ENCODE results near the gene CD69.

Gene CD69

GRCh38 chr12:9781360-9781759, 20.7 kb upstream of the CD69 start:
- no peak for DNase-seq (ENCODE audit: low read depth, low spot score)

GRCh38 chr12:9779209-9779608, 18.5 kb upstream of the CD69 start:
- no peak for DNase-seq (ENCODE audit: low read depth, low spot score)

- no peak for DNase-seq (ENCODE audit: low read depth, low spot score)
These were observed 16.1 kb upstream of the CD69 start for GRCh38 chr12:9776781-9777180.

GRCh38 chr12:9773216-9773877, 12.6 kb upstream of the CD69 start:
- DNase-seq (ENCODE audit: low read depth, low spot score): no peak

- no peak for DNase-seq (ENCODE audit: low read depth, low spot score)
These were observed 2.3 kb upstream of the CD69 start for GRCh38 chr12:9763025-9763424.

GRCh38 chr12:9762369-9762768, 1.7 kb upstream of the CD69 start:
- DNase-seq (ENCODE audit: low read depth, low spot score): no peak

- DNase-seq (ENCODE audit: low read depth, low spot score): no peak
These were observed 699 bp upstream of the CD69 start for GRCh38 chr12:9761419-9761781.

GRCh38 chr12:9760120-9760519, 581 bp downstream of the CD69 start:
- DNase-seq (ENCODE audit: low read depth, low spot score): no peak

- DNase-seq (ENCODE audit: low read depth, low spot score): no peak
These were observed 1.0 kb downstream of the CD69 start for GRCh38 chr12:9759694-9760093.

GRCh38 chr12:9758119-9758518, 2.6 kb downstream of the CD69 start:
- no peak for DNase-seq (ENCODE audit: low read depth, low spot score)

- DNase-seq (ENCODE audit: low read depth, low spot score): no peak
These were observed 3.2 kb downstream of the CD69 start for GRCh38 chr12:9757433-9758025.

GRCh38 chr12:9756706-9757105, 4.0 kb downstream of the CD69 start:
- no peak for DNase-seq (ENCODE audit: low read depth, low spot score)

- DNase-seq (ENCODE audit: low read depth, low spot score): no peak
These were observed 4.5 kb downstream of the CD69 start for GRCh38 chr12:9756170-9756569.

- no peak for DNase-seq (ENCODE audit: low read depth, low spot score)
These were observed 5.1 kb downstream of the CD69 start for GRCh38 chr12:9755567-9755966.

- no peak for DNase-seq (ENCODE audit: low read depth, low spot score)
These were observed 5.7 kb downstream of the CD69 start for GRCh38 chr12:9755035-9755434.

GRCh38 chr12:9754099-9754927, 6.4 kb downstream of the CD69 start:
- DNase-seq (ENCODE audit: low read depth, low spot score): no peak

- no peak for DNase-seq (ENCODE audit: low read depth, low spot score)
These were observed 7.2 kb downstream of the CD69 start for GRCh38 chr12:9753498-9753897.

GRCh38 chr12:9753073-9753472, 7.6 kb downstream of the CD69 start:
- no peak for DNase-seq (ENCODE audit: low read depth, low spot score)

GRCh38 chr12:9752145-9752933, 8.4 kb downstream of the CD69 start:
- no peak for DNase-seq (ENCODE audit: low read depth, low spot score)

- no peak for DNase-seq (ENCODE audit: low read depth, low spot score)
These were observed 9.2 kb downstream of the CD69 start for GRCh38 chr12:9751204-9752144.
